PC-3 (cell line): ENCODE measurements around the gene HOXC11.

ENCODE experiments used
- CTCF ChIP-seq: fragments of 300-600 bp; sonication (generic); conservative IDR thresholded peaks from 2 replicates; pipeline ENCODE4 v1.5.1; 2017; ENCODE audit warnings: antibody characterized with exemption, low read depth, mild to moderate bottlenecking, low read length
- EZH2 ChIP-seq: fragments of 300-600 bp; sonication (generic); IDR thresholded peaks from one replicate; pipeline ENCODE4 v1.6.1; 2017; ENCODE audit warnings: antibody characterized with exemption, mild to moderate bottlenecking, low read length; ENCODE audit not compliant: unreplicated experiment

- no peak for TF ChIP-seq CTCF
- TF ChIP-seq EZH2: no peak
Measured at GRCh38 chr12:54026640-54027441, 53.9 kb downstream of the HOXC11 start.
